ENCODE data around the gene WFIKKN1. TPM values are rescaled to one million over a fixed set of nuclear protein-coding genes. Genes with fewer than 3 reads are reported as not detected.

WFIKKN1 gene
- total and polyA plus RNA-seq, 8 donors, result 0.11 to 1.4 (median 0.52) TPM

DNA sequence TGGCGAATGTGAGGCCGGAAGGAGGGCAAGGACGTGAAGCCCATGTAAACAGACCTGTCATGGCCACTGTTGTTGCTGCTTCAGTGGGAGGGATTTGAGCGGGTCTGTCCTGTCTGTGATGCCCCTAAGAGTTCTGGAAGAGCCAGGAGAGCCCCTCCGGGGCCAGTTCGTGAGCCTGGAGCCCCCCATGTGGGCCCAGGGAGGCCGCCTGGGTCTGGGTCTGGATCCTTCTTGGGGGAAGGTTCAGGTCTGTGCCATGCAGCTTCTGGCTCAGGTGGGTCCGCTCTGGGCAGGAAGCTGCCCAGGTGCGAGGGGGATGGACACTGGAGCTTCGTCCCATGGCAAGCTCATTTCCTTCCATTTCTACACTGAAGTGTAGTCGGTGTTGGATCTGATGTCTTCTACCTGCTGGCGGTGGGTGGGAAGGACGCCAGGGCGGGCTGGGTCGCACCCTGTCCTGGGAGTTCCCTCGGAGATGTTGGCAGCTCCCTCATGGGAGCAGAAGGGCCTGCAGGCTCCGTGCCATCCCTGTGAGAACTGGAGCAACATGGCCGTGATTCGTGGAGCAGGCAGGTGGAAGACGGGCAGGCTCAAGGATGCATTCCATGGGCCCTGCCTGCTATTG, 11.2 kb upstream of the WFIKKN1 start:
- no peaks in the 10 kb centered on the region for H3K27me3 ChIP-seq
- ATAC-seq, result no peak
- intact Hi-C loops (cut with DNase I), result no loop called here
- DNase-seq, result peak in 2 of 4 donors; percentile 52 to 62
- no peak overlapping the region for H3K27ac ChIP-seq
- peaks cover 0 to 19% of the 10 kb centered on the region in 2 donors for H3K36me3 ChIP-seq
- TF ChIP-seq, protein P1, sequence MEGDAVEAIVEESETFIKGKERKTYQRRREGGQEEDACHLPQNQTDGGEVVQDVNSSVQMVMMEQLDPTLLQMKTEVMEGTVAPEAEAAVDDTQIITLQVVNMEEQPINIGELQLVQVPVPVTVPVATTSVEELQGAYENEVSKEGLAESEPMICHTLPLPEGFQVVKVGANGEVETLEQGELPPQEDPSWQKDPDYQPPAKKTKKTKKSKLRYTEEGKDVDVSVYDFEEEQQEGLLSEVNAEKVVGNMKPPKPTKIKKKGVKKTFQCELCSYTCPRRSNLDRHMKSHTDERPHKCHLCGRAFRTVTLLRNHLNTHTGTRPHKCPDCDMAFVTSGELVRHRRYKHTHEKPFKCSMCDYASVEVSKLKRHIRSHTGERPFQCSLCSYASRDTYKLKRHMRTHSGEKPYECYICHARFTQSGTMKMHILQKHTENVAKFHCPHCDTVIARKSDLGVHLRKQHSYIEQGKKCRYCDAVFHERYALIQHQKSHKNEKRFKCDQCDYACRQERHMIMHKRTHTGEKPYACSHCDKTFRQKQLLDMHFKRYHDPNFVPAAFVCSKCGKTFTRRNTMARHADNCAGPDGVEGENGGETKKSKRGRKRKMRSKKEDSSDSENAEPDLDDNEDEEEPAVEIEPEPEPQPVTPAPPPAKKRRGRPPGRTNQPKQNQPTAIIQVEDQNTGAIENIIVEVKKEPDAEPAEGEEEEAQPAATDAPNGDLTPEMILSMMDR (IDR thresholded peaks at IDR 0.05), result no peak
- no peak overlapping the region for H3K4me3 ChIP-seq
- no peaks in the 10 kb centered on the region for H3K9me3 ChIP-seq
- H3K4me1 ChIP-seq, result peaks cover 0 to 13% of the 10 kb centered on the region in 2 donors

DNA sequence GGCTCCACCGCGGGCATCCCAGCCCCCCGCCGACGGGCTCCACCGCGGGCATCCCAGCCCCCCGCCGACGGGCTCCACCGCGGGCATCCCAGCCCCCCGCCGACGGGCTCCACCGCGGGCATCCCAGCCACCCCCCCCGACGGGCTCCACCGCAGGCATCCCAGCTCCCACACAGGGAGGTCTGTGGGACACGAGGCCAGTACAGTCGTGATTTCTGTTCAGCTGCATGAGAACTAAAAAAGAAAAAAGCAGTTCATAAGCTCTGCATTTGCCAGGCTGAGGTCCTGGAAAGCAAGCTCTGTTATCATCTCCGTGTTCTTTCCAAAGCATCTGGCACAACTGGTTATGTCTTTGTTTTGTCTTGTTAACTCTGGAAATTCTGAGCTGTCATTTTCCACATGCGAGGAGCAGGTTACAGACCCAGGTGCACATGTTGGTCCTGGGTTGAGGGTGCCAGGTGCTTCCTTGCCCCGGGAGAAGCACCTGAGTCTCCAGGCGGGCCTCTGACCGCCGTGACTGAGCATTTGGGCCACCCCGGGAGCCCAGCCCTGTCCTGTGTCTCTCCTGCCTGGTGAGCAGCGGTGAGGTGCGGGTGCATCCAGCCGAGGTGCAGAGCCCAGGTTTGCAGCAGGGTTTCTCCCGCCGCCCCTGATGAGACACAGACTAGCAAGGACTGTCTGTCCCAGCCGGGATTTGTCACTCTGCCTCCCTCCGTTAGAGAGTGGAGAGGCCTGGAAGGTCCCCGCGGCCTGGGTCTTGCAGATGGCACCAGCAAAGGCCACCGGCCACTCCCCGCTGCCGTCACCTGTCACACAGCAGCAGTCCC, 9.9 kb upstream of the WFIKKN1 start:
- Histone ChIP-seq H3K27me3 (no peaks in the 10 kb centered on the region), H3K9me3 (no peaks in the 10 kb centered on the region), H3K4me3 (no peak overlapping the region), H3K36me3 (peaks cover 0 to 31% of the 10 kb centered on the region in 2 donors), H3K27ac (no peak overlapping the region), H3K4me1 (peaks cover 0 to 13% of the 10 kb centered on the region in 2 donors)
- intact Hi-C loops (cut with DNase I), result no loop called here
- DNase-seq, result peak in 1 of 4 donors; percentile 71
- no peak for ATAC-seq
- TF ChIP-seq, protein P1 (IDR thresholded peaks at IDR 0.05), result no peak

DNA sequence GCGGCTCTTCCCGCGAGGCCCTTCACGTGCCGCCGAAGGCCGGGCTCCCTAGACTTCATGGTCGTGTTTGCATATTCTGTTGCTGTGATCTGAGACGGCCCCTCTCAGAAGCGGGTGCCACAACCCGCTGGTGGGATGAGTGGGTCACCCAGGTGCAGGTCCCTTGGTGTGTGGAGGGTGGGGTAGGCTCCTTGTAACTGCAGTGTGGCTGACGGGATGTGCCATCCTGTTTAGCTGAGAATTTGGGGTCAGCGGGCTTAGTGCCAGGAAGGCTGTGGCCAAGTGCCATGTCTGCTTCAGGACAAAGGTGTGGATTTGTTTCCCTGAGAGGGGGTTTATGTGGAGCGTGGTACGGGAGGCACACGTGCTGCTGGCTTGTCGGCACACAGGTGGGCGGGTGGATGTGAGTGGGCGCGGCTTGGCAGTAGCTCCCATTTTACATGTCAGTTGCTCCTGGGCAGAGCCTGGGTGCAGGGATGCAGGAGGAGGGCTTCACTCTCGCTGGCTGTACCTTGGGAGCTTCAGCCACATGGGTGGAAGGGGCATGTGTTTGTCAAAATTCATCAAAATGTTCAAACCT, 9.2 kb upstream of the WFIKKN1 start:
- ATAC-seq, result no peak
- intact Hi-C loops (cut with DNase I), result no loop called here
- H3K27ac ChIP-seq, result no peak overlapping the region

DNA sequence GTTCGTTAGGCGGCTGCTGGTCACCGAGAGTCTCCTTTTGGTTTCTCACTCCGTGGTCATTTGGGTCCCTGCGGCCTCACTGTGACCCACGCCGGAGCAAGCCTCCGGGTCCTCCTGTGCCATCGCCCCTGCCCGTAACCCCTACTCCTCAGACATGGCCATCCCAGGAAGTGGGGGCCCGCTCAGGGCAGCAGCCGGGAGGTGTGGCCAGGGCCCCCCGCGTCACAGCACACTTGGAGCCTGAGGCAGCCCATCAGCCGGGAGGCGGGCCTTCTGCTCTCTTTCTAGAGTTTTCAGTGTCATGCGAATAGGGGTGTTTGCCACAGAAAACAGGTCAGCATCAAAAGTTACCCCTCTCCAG, 7.9 kb upstream of the WFIKKN1 start:
- peak in 1 of 4 donors; percentile 63 for DNase-seq
- Histone ChIP-seq H3K36me3 (peaks cover 0 to 48% of the 10 kb centered on the region in 2 donors), H3K4me1 (peaks cover 4 to 14% of the 10 kb centered on the region in 2 donors), H3K27ac (no peak overlapping the region), H3K27me3 (no peaks in the 10 kb centered on the region), H3K9me3 (no peaks in the 10 kb centered on the region), H3K4me3 (no peak overlapping the region)
- no peak for ATAC-seq
- TF ChIP-seq, protein P1 (IDR thresholded peaks at IDR 0.05), result no peak
- intact Hi-C loops (cut with DNase I), result no loop called here

More for the DNA sequence above, 9.2 kb upstream of the WFIKKN1 start:
- H3K27me3 ChIP-seq, result no peaks in the 10 kb centered on the region
- no peak overlapping the region for H3K4me3 ChIP-seq
- DNase-seq, result peak in 1 of 4 donors; percentile 67
- TF ChIP-seq, protein P1 (IDR thresholded peaks at IDR 0.05), result no peak
- H3K9me3 ChIP-seq, result no peaks in the 10 kb centered on the region
- H3K36me3 ChIP-seq, result peaks cover 0 to 38% of the 10 kb centered on the region in 2 donors
- peaks cover 0 to 13% of the 10 kb centered on the region in 2 donors for H3K4me1 ChIP-seq

DNA sequence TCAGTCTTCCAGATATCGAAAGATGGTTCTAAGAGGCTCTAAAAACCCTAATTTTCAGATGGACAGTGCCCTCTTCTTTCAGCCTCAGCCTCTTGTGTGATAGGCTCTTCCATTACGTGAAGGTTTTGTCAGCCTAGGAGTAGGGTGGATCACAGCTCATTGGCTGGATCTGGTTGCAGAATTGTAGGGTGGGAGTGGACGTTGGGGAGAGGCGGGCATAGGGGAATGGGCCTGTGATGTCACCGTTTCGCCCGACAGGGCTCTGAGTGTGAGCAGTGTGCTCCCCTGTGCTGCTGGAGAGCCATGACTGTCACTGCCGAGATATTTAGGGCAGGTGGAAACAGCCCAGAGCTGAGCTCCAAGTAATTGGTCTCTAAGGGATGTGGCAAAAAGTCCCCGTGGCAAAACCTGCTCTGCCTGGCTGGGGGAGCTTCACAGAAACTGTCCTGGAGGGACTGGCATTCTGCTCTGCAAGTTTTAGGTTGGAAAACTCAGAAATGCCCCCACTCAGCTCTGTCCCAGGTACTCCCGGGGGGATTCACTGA, 6.2 kb upstream of the WFIKKN1 start:
- Histone ChIP-seq H3K27ac (no peak overlapping the region), H3K36me3 (peaks cover 0 to 58% of the 10 kb centered on the region in 2 donors), H3K4me3 (no peak overlapping the region), H3K4me1 (peaks cover 4 to 28% of the 10 kb centered on the region in 2 donors), H3K9me3 (no peaks in the 10 kb centered on the region), H3K27me3 (no peaks in the 10 kb centered on the region)
- DNase-seq (no peak), ATAC-seq (no peak)
- TF ChIP-seq, protein P1 (IDR thresholded peaks at IDR 0.05), result no peak
- intact Hi-C loops (cut with DNase I), result no loop called here

All from left lung (tissue), 10 donors.